Suprapubic skin (tissue), 4 donors: ENCODE data around the gene ACVR1.
"Not testable (repeated sequence)": the region's sequence is repeated elsewhere in the genome, so short reads cannot be mapped to it uniquely, and the experiment has no call there.

Experiments
- EP300 ChIP-seq: sonication (generic); formaldehyde crosslinking; IDR thresholded peaks from one replicate; pipeline ENCODE4 v1.6.1; 2017; ENCODE audit warnings: antibody characterized with exemption
- POLR2A ChIP-seq, 2 donors: fragments of 450-650 bp; IDR thresholded peaks; one replicate each; pipeline ENCODE4 v1.6.1; 2017; ENCODE audit warnings: antibody characterized with exemption in 2 of 2, mild to moderate bottlenecking in 2 of 2, moderate library complexity in 2 of 2
- POLR2AphosphoS5 ChIP-seq, 3 donors: sonication (generic); formaldehyde crosslinking; IDR thresholded peaks; one replicate each; pipeline ENCODE4 v1.6.1; 2017; ENCODE audit warnings: antibody characterized with exemption in 3 of 3
- TF ChIP-seq, protein P1 (sequence below), 2 donors: fragments of 200-600 bp in 1 of 2; fragments of 450-650 bp in 1 of 2; sonication (generic) in 1 of 2; IDR thresholded peaks; one replicate each; pipeline ENCODE4 v1.5.1; 2016 to 2019; ENCODE audit warnings: antibody characterized with exemption in 2 of 2, mild to moderate bottlenecking in 1 of 2, moderate library complexity in 1 of 2

DNA sequence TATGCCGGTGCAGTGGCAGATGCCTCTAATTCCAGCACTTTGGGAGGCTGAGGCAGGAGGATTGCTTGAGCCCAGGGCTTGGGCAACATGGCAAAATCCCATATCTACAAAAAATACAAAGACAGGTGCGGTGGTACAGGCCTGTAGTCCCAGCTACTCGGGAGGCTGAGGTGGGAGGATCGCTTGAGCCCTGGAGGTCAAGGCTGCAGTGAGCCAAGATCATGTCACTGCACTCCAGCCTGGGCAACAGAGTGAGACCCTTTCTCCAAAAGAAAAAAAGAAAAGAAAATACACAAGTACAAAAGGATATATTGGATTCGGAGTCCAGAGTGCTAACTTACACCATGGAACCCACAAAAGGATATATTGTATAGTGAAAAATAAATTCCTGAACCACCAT lies 8.4 kb upstream of the ACVR1 start:
- TF ChIP-seq, protein P1, sequence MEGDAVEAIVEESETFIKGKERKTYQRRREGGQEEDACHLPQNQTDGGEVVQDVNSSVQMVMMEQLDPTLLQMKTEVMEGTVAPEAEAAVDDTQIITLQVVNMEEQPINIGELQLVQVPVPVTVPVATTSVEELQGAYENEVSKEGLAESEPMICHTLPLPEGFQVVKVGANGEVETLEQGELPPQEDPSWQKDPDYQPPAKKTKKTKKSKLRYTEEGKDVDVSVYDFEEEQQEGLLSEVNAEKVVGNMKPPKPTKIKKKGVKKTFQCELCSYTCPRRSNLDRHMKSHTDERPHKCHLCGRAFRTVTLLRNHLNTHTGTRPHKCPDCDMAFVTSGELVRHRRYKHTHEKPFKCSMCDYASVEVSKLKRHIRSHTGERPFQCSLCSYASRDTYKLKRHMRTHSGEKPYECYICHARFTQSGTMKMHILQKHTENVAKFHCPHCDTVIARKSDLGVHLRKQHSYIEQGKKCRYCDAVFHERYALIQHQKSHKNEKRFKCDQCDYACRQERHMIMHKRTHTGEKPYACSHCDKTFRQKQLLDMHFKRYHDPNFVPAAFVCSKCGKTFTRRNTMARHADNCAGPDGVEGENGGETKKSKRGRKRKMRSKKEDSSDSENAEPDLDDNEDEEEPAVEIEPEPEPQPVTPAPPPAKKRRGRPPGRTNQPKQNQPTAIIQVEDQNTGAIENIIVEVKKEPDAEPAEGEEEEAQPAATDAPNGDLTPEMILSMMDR (IDR thresholded peaks at IDR 0.05): not testable (repeated sequence)
- not testable (repeated sequence) for TF ChIP-seq POLR2AphosphoS5 (IDR thresholded peaks at IDR 0.05); EP300; POLR2A (IDR thresholded peaks at IDR 0.05)
